ENCODE results near the gene GSTT4. TPM values are rescaled to one million over a fixed set of nuclear protein-coding genes. Genes with fewer than 3 reads are reported as not detected.

GSTT4 gene
- total and polyA plus RNA-seq, 2 of the 13 experiments (the other 11 are each of a cell fraction or from before 2014, with no cell fraction given) = 0.59 to 0.62 TPM

DNA sequence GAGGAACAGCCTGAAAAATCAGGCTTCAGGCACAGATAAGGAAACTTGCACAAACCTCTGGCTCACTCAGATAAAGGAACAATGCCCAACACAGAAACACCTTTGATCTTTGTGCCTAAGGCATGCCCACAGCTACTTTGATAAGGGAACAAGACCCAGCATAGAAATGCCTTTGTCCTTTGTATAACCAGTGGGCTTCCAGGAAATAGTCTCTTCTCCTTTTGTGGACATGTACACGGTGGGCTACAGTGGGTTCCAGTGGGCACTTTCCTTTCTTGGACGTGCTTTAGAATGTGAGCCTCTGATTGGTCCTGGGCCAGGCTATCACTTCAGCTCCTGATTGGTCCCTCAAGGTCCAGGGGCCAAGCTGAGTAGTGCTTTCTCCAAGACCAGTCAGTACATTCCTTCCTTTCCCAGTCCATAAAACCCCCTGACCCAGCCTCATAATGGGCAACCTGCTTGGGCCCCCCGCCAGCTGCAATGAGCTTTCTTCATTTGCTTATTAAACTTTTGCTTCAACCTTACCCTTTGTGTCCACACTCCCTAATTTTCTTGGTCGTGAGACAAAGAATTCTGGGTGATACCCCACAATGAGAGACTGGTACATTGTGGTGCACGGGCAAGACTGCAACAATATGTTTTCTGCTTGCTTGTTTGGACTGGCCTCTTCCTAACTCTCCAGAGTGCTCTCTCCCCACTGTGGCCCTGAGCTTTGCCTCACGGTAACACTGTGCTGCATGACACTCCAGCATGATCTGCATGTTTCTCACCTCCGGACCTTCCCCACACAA is 4.2 kb upstream of the GSTT4 start (continued):
- TF ChIP-seq, protein P1, sequence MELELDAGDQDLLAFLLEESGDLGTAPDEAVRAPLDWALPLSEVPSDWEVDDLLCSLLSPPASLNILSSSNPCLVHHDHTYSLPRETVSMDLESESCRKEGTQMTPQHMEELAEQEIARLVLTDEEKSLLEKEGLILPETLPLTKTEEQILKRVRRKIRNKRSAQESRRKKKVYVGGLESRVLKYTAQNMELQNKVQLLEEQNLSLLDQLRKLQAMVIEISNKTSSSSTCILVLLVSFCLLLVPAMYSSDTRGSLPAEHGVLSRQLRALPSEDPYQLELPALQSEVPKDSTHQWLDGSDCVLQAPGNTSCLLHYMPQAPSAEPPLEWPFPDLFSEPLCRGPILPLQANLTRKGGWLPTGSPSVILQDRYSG (CRISPR knock-in tag; IDR thresholded peaks at IDR 0.05) = no peak
- no peak for TF ChIP-seq PRPF4 (IDR thresholded peaks at IDR 0.05; ENCODE audit: low read depth, low read length, poor library complexity, severe bottlenecking)
- peak; percentile 35; the same call in 1 of the 2 replicates for TF ChIP-seq ZNF232 (CRISPR knock-in tag; IDR thresholded peaks at IDR 0.05; ENCODE audit: borderline replicate concordance)
- TF ChIP-seq NCOA2 (CRISPR knock-in tag; IDR thresholded peaks at IDR 0.05) = peak; percentile 90
- TF ChIP-seq PHF21A (CRISPR knock-in tag; IDR thresholded peaks at IDR 0.05) = no peak; the same call in 1 of the 2 replicates
- no peak for TF ChIP-seq SRY (CRISPR knock-in tag; IDR thresholded peaks at IDR 0.05)
- TF ChIP-seq ZFP62 (CRISPR knock-in tag; IDR thresholded peaks at IDR 0.05) = no peak
- TF ChIP-seq ELF1 (CRISPR knock-in tag; IDR thresholded peaks at IDR 0.05) = peak; percentile 33; the same call in 1 of the 2 replicates
- peak; percentile 75 for TF ChIP-seq GATAD2A (CRISPR knock-in tag; IDR thresholded peaks at IDR 0.05)
- no peak for TF ChIP-seq ATF7-NPFF (CRISPR knock-in tag; IDR thresholded peaks at IDR 0.05; ENCODE audit: low read depth)
- no peak for TF ChIP-seq MAFF (IDR thresholded peaks at IDR 0.05; ENCODE audit: low read depth, low read length)
- no peak for TF ChIP-seq ZFP41 (CRISPR knock-in tag; IDR thresholded peaks at IDR 0.05; ENCODE audit: borderline replicate concordance)
- TF ChIP-seq SNAPC2 (CRISPR knock-in tag; IDR thresholded peaks at IDR 0.05) = no peak
- TF ChIP-seq ZNF780A (CRISPR knock-in tag; IDR thresholded peaks at IDR 0.05) = no peak
- no peak for TF ChIP-seq ZSCAN22 (CRISPR knock-in tag; IDR thresholded peaks at IDR 0.05)
- TF ChIP-seq ARNT2 (CRISPR knock-in tag; IDR thresholded peaks at IDR 0.05; ENCODE audit: low read depth) = peak; percentile 28; the same call in 1 of the 2 replicates
- no peak for TF ChIP-seq ZKSCAN8 (CRISPR knock-in tag; IDR thresholded peaks at IDR 0.05; ENCODE audit: borderline replicate concordance)
- TF ChIP-seq ZNF775 (CRISPR knock-in tag; IDR thresholded peaks at IDR 0.05; ENCODE audit: borderline replicate concordance) = no peak
- TF ChIP-seq BCL6 (CRISPR knock-in tag; IDR thresholded peaks at IDR 0.05) = peak; percentile 93
- no peak for TF ChIP-seq ZNF7 (CRISPR knock-in tag; IDR thresholded peaks at IDR 0.05)
- TF ChIP-seq, protein P2, sequence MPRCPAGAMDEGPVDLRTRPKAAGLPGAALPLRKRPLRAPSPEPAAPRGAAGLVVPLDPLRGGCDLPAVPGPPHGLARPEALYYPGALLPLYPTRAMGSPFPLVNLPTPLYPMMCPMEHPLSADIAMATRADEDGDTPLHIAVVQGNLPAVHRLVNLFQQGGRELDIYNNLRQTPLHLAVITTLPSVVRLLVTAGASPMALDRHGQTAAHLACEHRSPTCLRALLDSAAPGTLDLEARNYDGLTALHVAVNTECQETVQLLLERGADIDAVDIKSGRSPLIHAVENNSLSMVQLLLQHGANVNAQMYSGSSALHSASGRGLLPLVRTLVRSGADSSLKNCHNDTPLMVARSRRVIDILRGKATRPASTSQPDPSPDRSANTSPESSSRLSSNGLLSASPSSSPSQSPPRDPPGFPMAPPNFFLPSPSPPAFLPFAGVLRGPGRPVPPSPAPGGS (CRISPR knock-in tag; IDR thresholded peaks at IDR 0.05) = no peak
- peak; percentile 18; the same call in 1 of the 2 replicates for TF ChIP-seq TSC22D2 (CRISPR knock-in tag; IDR thresholded peaks at IDR 0.05; ENCODE audit: borderline replicate concordance)
- 0 out of 2 replicates have a peak, but pooled peaks have one; percentile 38 for TF ChIP-seq ZNF878 (CRISPR knock-in tag; IDR thresholded peaks at IDR 0.05)
- no peak for TF ChIP-seq ZMYM2 (CRISPR knock-in tag; IDR thresholded peaks at IDR 0.05)
- no peak for TF ChIP-seq ZNF205 (CRISPR knock-in tag; IDR thresholded peaks at IDR 0.05)

Measured in HepG2 (cell line).